Stimulated activated effector memory CD8-positive, alpha-beta T cell treated with anti-CD3 and anti-CD28 coated beads, Interleukin-12 subunit alpha, Interleukin-12 subunit beta, amount 100 ng/mL, for 72 hours (primary cell): ENCODE results near the gene CYP2F1.
A peak's percentile ranks its signal among the peaks of the same experiment; 100 is the strongest.
"Not testable (repeated sequence)": the region's sequence is repeated elsewhere in the genome, so short reads cannot be mapped to it uniquely, and the experiment has no call there.

Experiments used
- ATAC-seq: fragments of 150-1000 bp; cut with Tn5 transposase; 2 replicates; pipeline ENCODE4 v1.10.0; 2021
- DNase-seq, 2 donors: peaks; one replicate each; pipeline ENCODE4 v3.0.0; 2021 to 2022; ENCODE audit warnings: low spot score in 2 of 2
- H3K27ac Mint-ChIP-seq: one replicate; pipeline ENCODE4 v1.8.0; 2022; ENCODE audit warnings: mild to moderate bottlenecking, mixed read lengths
- H3K36me3 Mint-ChIP-seq: one replicate; pipeline ENCODE4 v1.8.0; 2022; ENCODE audit warnings: mild to moderate bottlenecking, mixed read lengths
- H3K4me1 Mint-ChIP-seq: one replicate; pipeline ENCODE4 v1.8.0; 2022; ENCODE audit warnings: mixed read lengths
- H3K4me3 Mint-ChIP-seq: one replicate; pipeline ENCODE4 v1.8.0; 2022; ENCODE audit warnings: mild to moderate bottlenecking, mixed read lengths
- H3K9me3 Mint-ChIP-seq: one replicate; pipeline ENCODE4 v1.8.0; 2022; ENCODE audit warnings: mixed read lengths

The CYP2F1 gene

DNA sequence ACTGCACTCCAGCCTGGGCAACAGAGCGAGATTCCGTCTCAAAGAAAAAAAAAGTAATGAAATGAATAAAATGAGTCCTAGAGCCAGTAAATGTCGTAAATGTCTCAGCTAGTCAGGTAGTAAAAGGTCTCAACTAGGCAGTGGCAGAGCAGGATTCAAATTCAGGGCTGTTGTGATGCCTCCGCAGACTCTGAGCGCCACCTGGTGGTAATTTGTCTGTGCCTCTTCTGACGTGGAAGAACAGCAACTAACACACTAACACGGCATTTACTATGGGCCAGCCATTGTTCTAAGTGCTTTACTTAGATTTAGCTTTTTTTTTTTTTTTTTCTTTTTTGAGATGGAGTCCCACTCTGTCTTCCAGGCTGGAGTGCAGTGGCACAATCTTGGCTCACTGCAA is 30.2 kb downstream of the CYP2F1 start:
- H3K27ac Mint-ChIP-seq, result no peak overlapping the region
- H3K9me3 Mint-ChIP-seq, result no peaks in the 10 kb centered on the region
- peak; percentile 83 to 90 for DNase-seq
- H3K36me3 Mint-ChIP-seq, result no peaks in the 10 kb centered on the region
- H3K4me3 Mint-ChIP-seq, result no peak overlapping the region
- H3K4me1 Mint-ChIP-seq, result no peaks in the 10 kb centered on the region
- peak; percentile 94 for ATAC-seq

DNA sequence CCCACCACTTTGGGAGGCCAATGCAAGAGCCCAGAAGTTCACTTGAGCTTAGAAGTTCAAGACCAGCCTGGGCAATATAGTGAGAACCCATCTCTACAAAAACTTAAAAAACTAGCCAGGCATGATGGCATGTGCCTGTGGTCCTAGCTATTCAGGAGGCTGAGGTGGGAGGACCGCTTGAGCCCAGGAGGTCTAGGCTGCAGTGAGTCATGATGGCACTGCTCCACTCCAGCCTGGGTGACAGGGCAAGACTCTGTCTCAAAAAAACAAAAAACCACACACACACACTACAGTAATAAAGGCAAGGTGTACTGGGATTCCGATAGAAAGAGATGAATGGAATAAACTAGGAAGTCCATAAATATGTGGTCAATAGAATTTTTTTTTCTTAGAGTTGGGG is 35.6 kb downstream of the CYP2F1 start:
- no peak for ATAC-seq
- H3K27ac Mint-ChIP-seq, result no peak overlapping the region
- DNase-seq, result no peak
- no peaks in the 10 kb centered on the region for H3K4me1 Mint-ChIP-seq
- H3K36me3 Mint-ChIP-seq, result no peaks in the 10 kb centered on the region
- no peaks in the 10 kb centered on the region for H3K9me3 Mint-ChIP-seq
- H3K4me3 Mint-ChIP-seq, result no peak overlapping the region

DNA sequence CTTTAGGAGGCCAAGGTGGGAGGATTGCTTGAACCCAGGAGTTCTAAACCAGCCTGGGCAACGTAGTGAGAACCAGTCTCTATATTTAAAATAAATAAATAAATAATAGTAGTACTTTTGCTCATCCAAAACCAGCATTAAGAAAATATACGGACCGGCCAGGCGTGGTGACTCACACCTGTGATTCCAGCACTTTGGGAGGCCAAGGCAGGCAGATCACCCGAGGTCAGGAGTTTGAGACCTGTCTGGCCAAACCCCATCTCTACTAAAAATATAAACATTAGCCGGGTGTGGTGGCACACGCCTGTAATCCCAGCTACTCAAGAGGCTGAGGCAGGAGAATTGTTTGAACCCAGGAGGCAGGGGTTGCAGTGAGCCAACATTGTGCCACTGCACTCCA is 36.8 kb downstream of the CYP2F1 start:
- not testable (repeated sequence) for H3K4me3 Mint-ChIP-seq, H3K9me3 Mint-ChIP-seq, DNase-seq, H3K4me1 Mint-ChIP-seq, H3K36me3 Mint-ChIP-seq, H3K27ac Mint-ChIP-seq, ATAC-seq

DNA sequence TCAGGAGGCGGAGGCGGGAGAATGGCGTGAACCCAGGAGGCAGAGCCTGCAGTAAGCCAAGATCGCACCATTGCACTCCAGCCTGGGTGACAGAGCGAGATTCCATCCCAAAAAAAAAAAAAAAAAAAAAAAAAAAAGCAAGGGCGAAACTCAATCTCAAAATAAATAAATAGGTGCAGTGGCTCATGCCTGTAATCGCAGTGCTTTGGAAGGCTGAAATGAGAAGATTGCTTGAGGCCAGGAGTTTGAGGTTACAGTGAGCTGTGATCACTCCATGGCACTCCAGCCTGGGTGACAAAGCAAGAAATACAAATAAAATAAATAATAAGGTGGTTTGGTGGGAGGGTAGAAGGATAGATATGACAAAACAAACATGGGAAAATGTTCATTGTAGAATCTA is 39.8 kb downstream of the CYP2F1 start:
- H3K9me3 Mint-ChIP-seq, result no peaks in the 10 kb centered on the region
- no peak overlapping the region for H3K27ac Mint-ChIP-seq
- H3K4me3 Mint-ChIP-seq, result no peak overlapping the region
- H3K4me1 Mint-ChIP-seq, result no peaks in the 10 kb centered on the region
- no peaks in the 10 kb centered on the region for H3K36me3 Mint-ChIP-seq
- ATAC-seq (no peak), DNase-seq (no peak)

DNA sequence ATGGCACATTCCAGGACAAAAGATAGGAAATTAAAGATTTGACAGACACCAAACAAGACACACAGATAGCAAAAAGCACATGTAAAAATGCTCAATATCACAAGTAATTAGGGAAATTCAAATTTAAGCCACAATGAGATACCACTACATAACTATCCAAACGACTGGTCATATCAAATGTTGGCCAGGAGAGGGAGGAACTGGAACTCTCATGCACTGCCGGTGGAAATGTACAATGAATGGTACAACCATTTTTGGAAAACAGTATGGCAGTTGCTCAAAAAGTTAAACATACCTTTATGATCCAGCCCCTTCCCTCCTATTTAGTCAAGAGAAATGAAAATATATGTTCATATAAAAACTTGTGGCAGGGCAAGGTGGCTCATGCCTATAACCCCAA is 42.0 kb downstream of the CYP2F1 start:
- DNase-seq (no peak), ATAC-seq (no peak)
- H3K4me1 Mint-ChIP-seq, result no peaks in the 10 kb centered on the region
- no peaks in the 10 kb centered on the region for H3K9me3 Mint-ChIP-seq
- no peak overlapping the region for H3K27ac Mint-ChIP-seq
- no peaks in the 10 kb centered on the region for H3K36me3 Mint-ChIP-seq
- no peak overlapping the region for H3K4me3 Mint-ChIP-seq

DNA sequence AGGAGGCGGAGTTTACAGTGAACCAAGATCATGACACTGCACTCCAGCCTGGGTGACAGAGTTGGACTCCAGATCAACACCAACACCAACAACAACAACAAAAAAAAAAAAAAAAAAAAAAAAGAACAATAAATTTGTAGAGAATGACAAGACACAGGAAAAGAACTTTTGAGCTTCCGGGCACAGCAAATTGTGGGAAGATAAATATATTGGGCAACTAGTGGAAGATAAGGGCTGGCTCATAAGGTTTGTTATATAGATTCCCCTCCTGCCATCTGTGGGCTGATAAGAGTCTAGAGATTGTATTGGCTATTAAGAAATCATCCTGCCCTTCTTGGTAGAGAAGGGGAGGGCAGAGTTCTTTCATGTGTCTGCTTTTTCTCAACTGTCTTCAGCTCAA is 45.6 kb downstream of the CYP2F1 start:
- no peaks in the 10 kb centered on the region for H3K36me3 Mint-ChIP-seq
- DNase-seq (no peak), ATAC-seq (no peak)
- H3K4me3 Mint-ChIP-seq, result no peak overlapping the region
- no peaks in the 10 kb centered on the region for H3K4me1 Mint-ChIP-seq
- H3K9me3 Mint-ChIP-seq, result no peaks in the 10 kb centered on the region
- no peak overlapping the region for H3K27ac Mint-ChIP-seq

DNA sequence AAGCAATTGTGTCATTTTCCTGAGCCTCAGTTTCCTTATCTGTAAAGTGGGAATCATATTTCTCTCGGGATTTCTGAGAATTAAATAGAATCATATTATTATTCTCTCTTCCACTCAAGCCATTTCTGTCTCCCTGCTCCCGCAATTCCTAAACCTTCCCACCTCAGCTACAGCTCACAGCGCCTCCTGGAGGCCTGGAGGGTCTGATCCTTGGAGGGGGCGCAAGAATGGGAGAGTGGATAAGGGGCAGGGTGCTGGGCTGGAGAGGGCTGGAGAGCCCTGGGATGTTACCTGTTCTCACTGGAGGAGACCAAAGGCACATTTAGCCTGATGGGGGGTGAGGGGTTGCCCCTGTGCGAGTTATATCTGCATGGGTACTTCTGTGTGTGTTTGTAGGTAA is 47.7 kb downstream of the CYP2F1 start:
- no peak for ATAC-seq
- H3K4me1 Mint-ChIP-seq, result no peaks in the 10 kb centered on the region
- no peaks in the 10 kb centered on the region for H3K36me3 Mint-ChIP-seq
- no peaks in the 10 kb centered on the region for H3K9me3 Mint-ChIP-seq
- H3K27ac Mint-ChIP-seq, result no peak overlapping the region
- no peak overlapping the region for H3K4me3 Mint-ChIP-seq
- no peak for DNase-seq

DNA sequence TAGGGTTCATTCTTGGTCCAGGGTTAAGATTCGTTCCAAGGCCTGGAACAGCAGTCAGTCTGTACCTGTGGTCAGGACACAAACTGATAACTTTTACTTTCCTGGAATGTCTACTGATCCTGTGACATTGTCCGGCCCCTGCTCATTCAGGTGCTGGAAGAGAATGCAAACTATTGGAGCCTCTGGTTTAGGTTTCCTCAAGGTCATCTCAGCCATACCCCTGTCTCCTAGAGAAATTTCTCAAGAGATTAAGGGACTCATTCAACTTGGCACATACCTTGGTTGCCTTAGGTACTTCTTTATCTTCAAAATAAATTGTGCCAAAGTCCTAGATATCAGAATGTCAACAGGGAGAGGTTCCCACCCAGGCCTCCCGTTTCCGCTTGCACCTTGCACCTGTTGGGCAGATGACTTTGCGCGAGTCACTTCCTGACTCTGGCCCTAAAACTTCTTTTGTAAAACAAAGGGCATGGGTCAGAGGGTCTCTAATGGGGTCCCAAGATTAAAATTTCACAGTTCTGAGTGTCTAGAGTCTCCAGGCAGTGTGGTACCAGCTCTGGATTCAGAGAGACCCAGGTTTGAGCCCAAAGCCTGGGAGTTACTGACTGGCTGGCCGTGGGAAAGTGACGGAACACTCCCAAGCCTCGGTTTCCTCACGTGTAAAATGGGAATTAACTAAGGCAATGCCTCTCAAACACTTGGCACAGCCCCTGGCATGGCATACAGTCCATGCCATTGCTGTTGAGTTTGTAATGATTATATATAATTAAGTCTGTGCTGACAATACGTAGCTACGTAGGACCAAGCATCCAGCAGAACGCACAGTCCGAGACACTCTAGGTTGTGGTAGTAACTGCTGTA is 52.9 kb downstream of the CYP2F1 start:
- H3K9me3 Mint-ChIP-seq, result no peaks in the 10 kb centered on the region
- DNase-seq (no peak), ATAC-seq (no peak)
- H3K36me3 Mint-ChIP-seq, result no peaks in the 10 kb centered on the region
- H3K4me1 Mint-ChIP-seq, result no peaks in the 10 kb centered on the region
- no peak overlapping the region for H3K4me3 Mint-ChIP-seq
- H3K27ac Mint-ChIP-seq, result no peak overlapping the region

DNA sequence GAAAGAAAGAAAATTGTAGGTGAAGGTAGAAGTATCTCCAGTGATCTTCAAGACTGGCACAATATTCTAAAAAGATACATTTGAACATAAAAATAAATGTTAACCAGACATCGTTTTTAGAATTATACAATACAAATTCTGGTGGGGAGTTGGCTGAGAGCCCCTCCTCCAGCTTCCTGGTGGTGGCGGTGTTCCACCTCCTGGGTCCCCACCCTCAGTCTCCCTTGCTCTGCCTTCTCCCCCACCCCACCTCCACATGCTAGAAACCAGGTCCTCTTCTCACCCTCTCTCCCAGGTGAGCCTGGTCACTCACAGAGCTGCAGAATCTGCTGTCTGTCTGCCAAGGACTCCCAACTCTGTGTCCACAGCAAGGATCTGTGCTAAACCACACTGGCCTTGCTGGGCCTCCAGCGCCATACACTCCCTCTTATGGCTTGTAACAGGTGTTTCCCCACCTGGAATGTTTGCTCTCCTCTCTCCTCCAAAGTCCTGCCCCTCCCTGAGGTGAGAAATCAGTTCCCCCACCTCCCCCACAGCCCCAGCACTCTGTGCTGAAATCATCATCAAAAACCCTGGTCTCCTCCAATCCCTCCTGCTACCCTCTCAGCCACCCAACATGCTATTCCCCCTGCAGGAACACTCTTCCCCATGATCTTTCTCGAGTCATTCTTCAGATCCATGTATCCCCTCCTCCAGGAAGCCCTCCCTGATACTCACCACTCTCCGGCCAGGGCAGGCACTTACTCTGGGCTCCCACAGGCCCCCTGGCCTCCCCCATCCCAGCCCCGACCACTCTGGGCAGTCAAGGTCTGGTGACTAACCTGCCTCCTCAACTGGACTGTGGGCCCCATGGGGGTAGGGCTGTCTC is 58.3 kb downstream of the CYP2F1 start:
- H3K4me3 Mint-ChIP-seq, result no peak overlapping the region
- ATAC-seq (peak; percentile 36), DNase-seq (no peak)
- H3K36me3 Mint-ChIP-seq, result no peaks in the 10 kb centered on the region
- peaks cover 10% of the 10 kb centered on the region for H3K4me1 Mint-ChIP-seq
- no peaks in the 10 kb centered on the region for H3K9me3 Mint-ChIP-seq
- peak overlapping the region; percentile 69 for H3K27ac Mint-ChIP-seq

DNA sequence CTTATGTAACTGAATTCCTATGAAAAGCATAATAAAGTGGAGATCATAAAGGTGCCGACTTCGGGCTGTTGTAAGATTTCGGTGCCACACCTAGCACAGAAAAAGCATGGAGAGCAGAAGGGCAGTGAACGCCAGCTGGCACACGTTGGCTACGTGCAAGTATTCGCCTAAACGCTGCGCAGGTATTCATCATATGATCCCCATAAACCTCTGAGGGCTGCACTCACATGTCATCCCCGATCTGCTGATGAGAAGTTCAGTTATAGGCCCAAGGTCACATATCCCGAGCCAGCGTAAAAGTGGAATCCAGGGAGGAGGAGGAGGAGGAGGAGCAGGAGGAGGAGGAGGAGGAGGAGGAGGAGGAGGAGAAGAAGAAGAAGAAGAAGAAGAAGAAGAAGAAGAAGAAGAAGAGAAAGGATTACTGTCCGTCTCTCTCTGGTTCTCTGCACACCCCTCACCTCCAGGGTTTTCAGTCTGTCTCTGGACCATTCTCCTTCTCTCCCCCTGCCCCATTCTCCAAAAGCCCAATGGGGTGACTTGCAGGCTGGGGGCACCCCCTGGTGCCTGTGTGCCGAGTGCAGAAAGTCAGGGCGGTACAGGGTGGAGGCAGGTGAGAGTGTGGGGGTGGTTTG is 60.2 kb downstream of the CYP2F1 start:
- H3K27ac Mint-ChIP-seq, result no peak overlapping the region
- no peaks in the 10 kb centered on the region for H3K9me3 Mint-ChIP-seq
- no peaks in the 10 kb centered on the region for H3K36me3 Mint-ChIP-seq
- DNase-seq, result no peak
- ATAC-seq, result no peak
- H3K4me1 Mint-ChIP-seq, result peaks cover 10% of the 10 kb centered on the region
- H3K4me3 Mint-ChIP-seq, result no peak overlapping the region

DNA sequence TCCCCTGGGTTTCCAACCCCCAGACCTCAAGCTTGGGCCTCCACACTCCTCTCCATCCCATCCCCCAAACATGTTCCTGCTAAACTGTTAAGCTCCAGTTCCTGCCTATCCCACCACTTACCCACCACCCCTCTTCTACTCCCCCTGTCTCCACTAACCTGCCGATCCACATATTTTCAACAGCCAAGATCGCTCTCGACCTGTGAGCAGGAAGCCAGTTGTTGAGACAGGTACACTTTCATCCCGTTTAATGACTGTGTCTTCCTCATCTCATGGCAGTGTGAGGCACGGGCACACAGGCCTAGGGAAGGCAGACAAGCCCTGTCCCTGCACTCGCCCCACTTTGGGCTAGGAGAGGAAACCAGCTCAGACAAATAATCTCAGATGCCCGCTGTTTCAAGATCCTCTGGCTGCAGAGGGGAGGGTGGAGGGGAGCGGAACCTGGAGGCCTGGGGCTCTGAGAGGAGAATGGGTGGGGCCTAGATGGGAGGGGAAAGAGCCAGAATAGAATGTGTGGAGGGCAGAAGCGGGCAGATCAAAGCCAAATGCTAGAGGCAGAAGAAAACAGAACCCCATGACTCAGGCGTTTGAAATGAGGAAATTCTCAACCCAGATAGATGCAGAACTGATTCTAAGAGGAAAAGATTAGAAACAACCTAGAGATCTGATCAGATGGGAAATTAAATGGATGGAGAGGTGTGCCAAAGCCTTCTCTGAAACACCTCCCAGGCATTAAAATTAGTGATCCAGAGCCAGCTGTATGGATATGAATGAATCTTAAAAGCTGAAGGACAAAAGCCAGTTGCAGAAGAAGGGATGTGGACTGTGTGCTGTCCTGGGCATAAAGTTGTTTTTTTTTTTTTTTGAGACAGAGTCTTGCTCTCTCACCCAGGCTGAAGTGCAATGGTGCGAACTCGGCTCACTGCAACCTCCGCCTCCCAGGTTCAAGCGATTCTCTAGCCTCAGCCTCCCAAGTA is 61.9 kb downstream of the CYP2F1 start:
- DNase-seq, result no peak
- peak; percentile 37 for ATAC-seq
- peaks cover 10% of the 10 kb centered on the region for H3K4me1 Mint-ChIP-seq
- H3K27ac Mint-ChIP-seq, result no peak overlapping the region
- H3K9me3 Mint-ChIP-seq, result no peaks in the 10 kb centered on the region
- no peak overlapping the region for H3K4me3 Mint-ChIP-seq
- no peaks in the 10 kb centered on the region for H3K36me3 Mint-ChIP-seq
